GM23338 (cell line): Measurements from ENCODE around the gene RIPOR3.

Source experiments
- CTCF ChIP-seq, 2 experiments: fragments of 200-600 bp in 1 of 2; sonication (generic) in 1 of 2; conservative IDR thresholded peaks; 2 replicates each; pipeline versions ENCODE4 v1.5.1 to v1.6.1; 2016 to 2017; ENCODE audit warnings: antibody characterized with exemption in 2 of 2, low read depth in 2 of 2, mild to moderate bottlenecking in 2 of 2, moderate library complexity in 1 of 2
- EZH2 ChIP-seq: fragments of 200-600 bp; sonication (generic); IDR thresholded peaks from one replicate; pipeline ENCODE4 v1.8.0; 2017; ENCODE audit warnings: antibody characterized with exemption, mild to moderate bottlenecking, low read depth; ENCODE audit not compliant: unreplicated experiment
- JUNB ChIP-seq: IDR thresholded peaks from one replicate; pipeline ENCODE4 v1.6.1; 2016; ENCODE audit warnings: antibody characterized with exemption; ENCODE audit not compliant: unreplicated experiment
- POLR2AphosphoS5 ChIP-seq: IDR thresholded peaks from 2 replicates; pipeline ENCODE4 v1.6.1; 2016; ENCODE audit warnings: antibody characterized with exemption, low read depth
- REST ChIP-seq: IDR thresholded peaks from one replicate; pipeline ENCODE4 v1.6.1; 2018; ENCODE audit warnings: antibody characterized with exemption; ENCODE audit not compliant: unreplicated experiment
- ZNF114 ChIP-seq: fragments of 250-450 bp; sonication (Bioruptor Pico); IDR thresholded peaks from 2 replicates; pipeline ENCODE4 v1.5.0; 2020; ENCODE audit warnings: mild to moderate bottlenecking, moderate library complexity
- ZNF331 ChIP-seq: fragments of 250-450 bp; sonication (Bioruptor Pico); IDR thresholded peaks from 2 replicates; pipeline ENCODE4 v1.5.0; 2020; ENCODE audit warnings: low read depth, mild to moderate bottlenecking, moderate library complexity

GRCh38 chr20:50617022-50617421 is 74.3 kb downstream of the RIPOR3 start:
- TF ChIP-seq EZH2, result no peak
- no peak for TF ChIP-seq POLR2AphosphoS5
- TF ChIP-seq REST, result no peak
- no peak for TF ChIP-seq CTCF (conservative IDR thresholded peaks at IDR 0.05; ENCODE audit: low read depth in 2 of 2)
- TF ChIP-seq ZNF331 (CRISPR knock-in tag), result no peak
- no peak for TF ChIP-seq ZNF114 (CRISPR knock-in tag)
- no peak for TF ChIP-seq JUNB
